Heart left ventricle (tissue), 13 donors: Measurements from ENCODE around the gene NCK2.

Experiments used
- POLR2A ChIP-seq, 2 donors: fragments of 450-650 bp; IDR thresholded peaks; one replicate each; pipeline ENCODE4 v1.6.1; 2017; ENCODE audit warnings: antibody characterized with exemption in 2 of 2, mild to moderate bottlenecking in 2 of 2, moderate library complexity in 2 of 2
- TF ChIP-seq, protein P1 (sequence below), 12 donors: fragments of 200-600 bp; sonication (generic) in 4 of 12; IDR thresholded peaks; one replicate each; pipeline versions ENCODE4 v1.5.0 to v1.8.0; 2018 to 2022; ENCODE audit warnings: antibody characterized with exemption in 12 of 12, mild to moderate bottlenecking in 5 of 12
- donor health status: ischemic (EF 13 %, LVEDD 7.1; RV severe dilation, severe dysfunction).
- donor health status: DM: no; HTN: yes; CAD: no.
- donor health status: DM: no; HTN: no; CAD: no.
- donor health status: ischemic (EF 25% LVEDD 6.9; RV normal size, moderate dysfunction).
- donor health status: ischemic (EF 25% LVEDD 5.7; RV mildly dilated, moderate dysfunction).
- donor health status: ischemic (EF 35%, LVEDD 5.7; RV mildly dilated, moderate dysfunction).
- donor health status: nonischemic (EF 11% LVEDD 7.7; RV severe dilation, severe dysfunction).
- donor health status: DM: yes; HTN: yes; CAD: no.
- donor health status: PGD.
- donor health status: ischemic (EF 29% LVEDD 5.4; RV normal size, mild dysfunction).
- donor health status: nonischemic (EF 23%, LVEDD 6.1; RV moderate dilation, normal function).

DNA sequence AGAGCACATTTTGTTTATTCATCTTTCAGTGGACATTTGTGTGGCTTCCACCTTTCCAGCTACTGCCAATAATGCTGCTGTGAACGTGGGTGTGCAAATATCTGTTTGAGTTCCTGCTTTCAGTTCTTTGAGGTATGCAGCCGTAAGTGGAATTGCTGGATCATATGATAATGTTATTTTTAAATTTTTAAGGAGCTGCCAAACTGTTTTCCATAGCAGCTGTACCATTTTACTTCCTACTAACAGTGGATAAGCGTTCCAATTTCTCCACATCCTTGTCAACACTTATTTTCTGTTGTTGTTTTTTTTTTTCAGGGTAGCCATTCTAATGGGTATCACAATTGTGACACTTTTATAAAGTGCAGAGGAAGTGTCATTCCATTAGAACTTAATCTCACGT is 162.5 kb downstream of the NCK2 start:
- no peak for TF ChIP-seq POLR2A (IDR thresholded peaks at IDR 0.05)
- TF ChIP-seq, protein P1, sequence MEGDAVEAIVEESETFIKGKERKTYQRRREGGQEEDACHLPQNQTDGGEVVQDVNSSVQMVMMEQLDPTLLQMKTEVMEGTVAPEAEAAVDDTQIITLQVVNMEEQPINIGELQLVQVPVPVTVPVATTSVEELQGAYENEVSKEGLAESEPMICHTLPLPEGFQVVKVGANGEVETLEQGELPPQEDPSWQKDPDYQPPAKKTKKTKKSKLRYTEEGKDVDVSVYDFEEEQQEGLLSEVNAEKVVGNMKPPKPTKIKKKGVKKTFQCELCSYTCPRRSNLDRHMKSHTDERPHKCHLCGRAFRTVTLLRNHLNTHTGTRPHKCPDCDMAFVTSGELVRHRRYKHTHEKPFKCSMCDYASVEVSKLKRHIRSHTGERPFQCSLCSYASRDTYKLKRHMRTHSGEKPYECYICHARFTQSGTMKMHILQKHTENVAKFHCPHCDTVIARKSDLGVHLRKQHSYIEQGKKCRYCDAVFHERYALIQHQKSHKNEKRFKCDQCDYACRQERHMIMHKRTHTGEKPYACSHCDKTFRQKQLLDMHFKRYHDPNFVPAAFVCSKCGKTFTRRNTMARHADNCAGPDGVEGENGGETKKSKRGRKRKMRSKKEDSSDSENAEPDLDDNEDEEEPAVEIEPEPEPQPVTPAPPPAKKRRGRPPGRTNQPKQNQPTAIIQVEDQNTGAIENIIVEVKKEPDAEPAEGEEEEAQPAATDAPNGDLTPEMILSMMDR (IDR thresholded peaks at IDR 0.05) = no peak
